Chondrocyte (in vitro differentiated cells): ENCODE results near the gene EXOC2. TPM values are rescaled to one million over a fixed set of nuclear protein-coding genes. Genes with fewer than 3 reads are reported as not detected.
A peak's percentile ranks its signal among the peaks of the same experiment; 100 is the strongest.

Experiments used
- DNase-seq: peaks from one replicate; pipeline ENCODE4 v3.0.0; 2021; ENCODE audit warnings: mixed read lengths, low spot score
- H3K27ac Mint-ChIP-seq: one replicate; pipeline ENCODE4 v1.8.0; 2021; ENCODE audit warnings: mild to moderate bottlenecking, moderate library complexity, mixed read lengths; ENCODE audit not compliant: unreplicated experiment
- H3K27me3 Mint-ChIP-seq: 2 replicates; pipeline ENCODE4 v1.8.0; 2021; ENCODE audit warnings: low read depth, mixed read lengths
- H3K36me3 Mint-ChIP-seq: 2 replicates; pipeline ENCODE4 v1.8.0; 2021; ENCODE audit warnings: low read depth, mixed read lengths
- H3K4me1 Mint-ChIP-seq: 2 replicates; pipeline ENCODE4 v1.8.0; 2021; ENCODE audit warnings: low read depth, mild to moderate bottlenecking, mixed read lengths
- H3K4me3 Mint-ChIP-seq: one replicate; pipeline ENCODE4 v1.8.0; 2021; ENCODE audit warnings: mild to moderate bottlenecking, moderate library complexity, mixed read lengths; ENCODE audit not compliant: unreplicated experiment
- H3K9me3 Mint-ChIP-seq: 2 replicates; pipeline ENCODE4 v1.8.0; 2021; ENCODE audit warnings: low read depth, mixed read lengths
- CTCF ChIP-seq: fragments of 200-600 bp; sonication (generic); IDR thresholded peaks from 2 replicates; pipeline ENCODE4 v1.5.0; 2021; ENCODE audit warnings: antibody characterized with exemption, mild to moderate bottlenecking, moderate library complexity
- total RNA-seq: library from RNA; stranded (reverse); gene quantifications from 3 replicates; pipeline ENCODE4 v1.2.1, GENCODE V29; 2021

EXOC2 gene
- total RNA-seq, 1 donor from 2014 or later, result 27.5 TPM

GRCh38 chr6:452301-453067 lies 240.5 kb downstream of the EXOC2 start:
- Mint-ChIP-seq H3K9me3 (peaks cover 3% of the 10 kb centered on the region), H3K4me3 (no peak overlapping the region), H3K27me3 (peaks cover 17% of the 10 kb centered on the region), H3K27ac (no peak overlapping the region), H3K36me3 (no peaks in the 10 kb centered on the region), H3K4me1 (no peaks in the 10 kb centered on the region)
- DNase-seq, result no peak
- TF ChIP-seq CTCF, result no peak

- no peak for TF ChIP-seq CTCF
- no peaks in the 10 kb centered on the region for H3K36me3 Mint-ChIP-seq
Observed at GRCh38 chr6:451847-452246, 241.1 kb downstream of the EXOC2 start.

GRCh38 chr6:451336-451735 lies 241.6 kb downstream of the EXOC2 start:
- Mint-ChIP-seq H3K4me1 (no peaks in the 10 kb centered on the region), H3K27ac (no peak overlapping the region), H3K36me3 (no peaks in the 10 kb centered on the region), H3K9me3 (no peaks in the 10 kb centered on the region), H3K4me3 (no peak overlapping the region), H3K27me3 (peaks cover 16% of the 10 kb centered on the region)
- DNase-seq, result no peak
- TF ChIP-seq CTCF, result no peak

More at GRCh38 chr6:451847-452246, 241.1 kb downstream of the EXOC2 start:
- no peaks in the 10 kb centered on the region for H3K4me1 Mint-ChIP-seq
- no peak for DNase-seq
- no peak overlapping the region for H3K27ac Mint-ChIP-seq
- no peaks in the 10 kb centered on the region for H3K9me3 Mint-ChIP-seq
- H3K4me3 Mint-ChIP-seq, result no peak overlapping the region
- H3K27me3 Mint-ChIP-seq, result peaks cover 16% of the 10 kb centered on the region

GRCh38 chr6:449486-450419 lies 243.2 kb downstream of the EXOC2 start:
- no peaks in the 10 kb centered on the region for H3K4me1 Mint-ChIP-seq
- H3K9me3 Mint-ChIP-seq, result no peaks in the 10 kb centered on the region
- no peak for TF ChIP-seq CTCF
- H3K27me3 Mint-ChIP-seq, result peaks cover 15% of the 10 kb centered on the region
- no peak overlapping the region for H3K27ac Mint-ChIP-seq
- no peak for DNase-seq
- H3K36me3 Mint-ChIP-seq, result no peaks in the 10 kb centered on the region
- H3K4me3 Mint-ChIP-seq, result no peak overlapping the region

GRCh38 chr6:449057-449430 lies 243.9 kb downstream of the EXOC2 start:
- no peak for TF ChIP-seq CTCF
- peaks cover 15% of the 10 kb centered on the region for H3K27me3 Mint-ChIP-seq
- peak; percentile 87 for DNase-seq
- H3K4me1 Mint-ChIP-seq, result no peaks in the 10 kb centered on the region
- H3K36me3 Mint-ChIP-seq, result no peaks in the 10 kb centered on the region
- H3K4me3 Mint-ChIP-seq, result no peak overlapping the region
- no peak overlapping the region for H3K27ac Mint-ChIP-seq
- H3K9me3 Mint-ChIP-seq, result no peaks in the 10 kb centered on the region
